ENCODE measurements around the gene TAF4.

Gene TAF4

GRCh38 chr20:62026564-62026856 is 39.2 kb downstream of the TAF4 start:
- ATAC-seq: no peak
- TF ChIP-seq POU6F1 (CRISPR knock-in tag; IDR thresholded peaks at IDR 0.05; ENCODE audit: borderline replicate concordance, low read depth) (no peak), TSHZ2 (CRISPR knock-in tag; IDR thresholded peaks at IDR 0.05) (no peak)

- TF ChIP-seq ZNF8 (CRISPR knock-in tag; IDR thresholded peaks at IDR 0.05): no peak
- TF ChIP-seq GLIS3 (CRISPR knock-in tag; IDR thresholded peaks at IDR 0.05): no peak
- TF ChIP-seq PPARA (CRISPR knock-in tag; IDR thresholded peaks at IDR 0.05; ENCODE audit: borderline replicate concordance): no peak
- TF ChIP-seq ZFP3 (CRISPR knock-in tag; IDR thresholded peaks at IDR 0.05): no peak
- TF ChIP-seq POU6F1 (CRISPR knock-in tag; IDR thresholded peaks at IDR 0.05; ENCODE audit: borderline replicate concordance, low read depth): no peak
- no peak for TF ChIP-seq ZNF70 (CRISPR knock-in tag; IDR thresholded peaks at IDR 0.05)
- no peak for TF ChIP-seq SNAI2 (CRISPR knock-in tag; IDR thresholded peaks at IDR 0.05)
- no peak for TF ChIP-seq ISL1 (CRISPR knock-in tag; IDR thresholded peaks at IDR 0.05)
- no peak for TF ChIP-seq CREB5 (CRISPR knock-in tag; IDR thresholded peaks at IDR 0.05; ENCODE audit: low read depth)
- no peak for TF ChIP-seq TOX (CRISPR knock-in tag; IDR thresholded peaks at IDR 0.05; ENCODE audit: borderline replicate concordance)
- TF ChIP-seq ESRRG (CRISPR knock-in tag; IDR thresholded peaks at IDR 0.05): no peak
- TF ChIP-seq RARB (CRISPR knock-in tag; IDR thresholded peaks at IDR 0.05): no peak
- no peak for TF ChIP-seq TCF4 (CRISPR knock-in tag; IDR thresholded peaks at IDR 0.05; ENCODE audit: borderline replicate concordance)
- no peak for TF ChIP-seq BACH2 (CRISPR knock-in tag; IDR thresholded peaks at IDR 0.05; ENCODE audit: borderline replicate concordance)
- no peak for TF ChIP-seq ZC3H10 (CRISPR knock-in tag; IDR thresholded peaks at IDR 0.05)
- no peak for TF ChIP-seq TSHZ2 (CRISPR knock-in tag; IDR thresholded peaks at IDR 0.05)
- TF ChIP-seq ZNF565 (CRISPR knock-in tag; conservative IDR thresholded peaks at IDR 0.05; ENCODE audit: low read depth): no peak
- TF ChIP-seq CSRNP3 (CRISPR knock-in tag; IDR thresholded peaks at IDR 0.05): no peak
- TF ChIP-seq OSR1 (CRISPR knock-in tag; IDR thresholded peaks at IDR 0.05): no peak
- no peak for ATAC-seq
Observed at GRCh38 chr20:62025832-62026563, 39.7 kb downstream of the TAF4 start.
